GM23338 (cell line): ENCODE results near the gene UNC5A.

ENCODE experiments used
- CREB1 ChIP-seq: fragments of 250-450 bp; sonication (Bioruptor Pico); IDR thresholded peaks from 2 replicates; pipeline ENCODE4 v1.5.0; 2020; ENCODE audit warnings: low read depth, mild to moderate bottlenecking, moderate library complexity
- EZH2 ChIP-seq: fragments of 200-600 bp; sonication (generic); IDR thresholded peaks from one replicate; pipeline ENCODE4 v1.8.0; 2017; ENCODE audit warnings: antibody characterized with exemption, mild to moderate bottlenecking, low read depth; ENCODE audit not compliant: unreplicated experiment
- EZH2phosphoT487 ChIP-seq: fragments of 200-600 bp; sonication (generic); IDR thresholded peaks from one replicate; pipeline ENCODE4 v1.8.1; 2018; ENCODE audit warnings: antibody characterized with exemption; ENCODE audit not compliant: unreplicated experiment
- JUNB ChIP-seq: IDR thresholded peaks from one replicate; pipeline ENCODE4 v1.6.1; 2016; ENCODE audit warnings: antibody characterized with exemption; ENCODE audit not compliant: unreplicated experiment
- POLR2AphosphoS5 ChIP-seq: IDR thresholded peaks from 2 replicates; pipeline ENCODE4 v1.6.1; 2016; ENCODE audit warnings: antibody characterized with exemption, low read depth
- REST ChIP-seq: IDR thresholded peaks from one replicate; pipeline ENCODE4 v1.6.1; 2018; ENCODE audit warnings: antibody characterized with exemption; ENCODE audit not compliant: unreplicated experiment
- STAT1 ChIP-seq: IDR thresholded peaks from one replicate; pipeline ENCODE4 v1.6.1; 2016; ENCODE audit warnings: antibody characterized with exemption; ENCODE audit not compliant: unreplicated experiment
- TF ChIP-seq, protein P1 (sequence below), 2 experiments: fragments of 200-600 bp in 1 of 2; sonication (generic) in 1 of 2; conservative IDR thresholded peaks; 2 replicates each; pipeline versions ENCODE4 v1.5.1 to v1.6.1; 2016 to 2017; ENCODE audit warnings: antibody characterized with exemption in 2 of 2, low read depth in 2 of 2, mild to moderate bottlenecking in 2 of 2, moderate library complexity in 1 of 2

DNA sequence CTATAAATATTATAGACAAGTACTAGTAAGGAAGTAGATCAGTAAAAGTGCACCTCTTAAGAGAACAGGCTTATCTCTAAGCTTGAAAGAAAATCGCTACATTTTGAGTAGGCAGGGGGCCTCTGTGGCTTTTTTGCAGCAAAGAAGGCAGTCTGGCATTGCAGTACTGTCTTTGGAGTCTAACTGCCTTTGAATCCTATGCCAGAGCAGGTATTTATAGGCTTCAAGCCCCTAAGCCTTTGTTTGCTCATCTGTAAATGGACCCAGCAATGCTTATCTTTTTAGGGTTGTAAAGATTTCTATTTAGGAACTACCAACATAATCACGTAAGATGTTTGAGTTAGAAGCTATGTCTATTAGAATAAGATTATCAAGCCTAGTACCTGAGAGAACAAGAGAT lies 112.5 kb downstream of the UNC5A start:
- TF ChIP-seq, protein P1, sequence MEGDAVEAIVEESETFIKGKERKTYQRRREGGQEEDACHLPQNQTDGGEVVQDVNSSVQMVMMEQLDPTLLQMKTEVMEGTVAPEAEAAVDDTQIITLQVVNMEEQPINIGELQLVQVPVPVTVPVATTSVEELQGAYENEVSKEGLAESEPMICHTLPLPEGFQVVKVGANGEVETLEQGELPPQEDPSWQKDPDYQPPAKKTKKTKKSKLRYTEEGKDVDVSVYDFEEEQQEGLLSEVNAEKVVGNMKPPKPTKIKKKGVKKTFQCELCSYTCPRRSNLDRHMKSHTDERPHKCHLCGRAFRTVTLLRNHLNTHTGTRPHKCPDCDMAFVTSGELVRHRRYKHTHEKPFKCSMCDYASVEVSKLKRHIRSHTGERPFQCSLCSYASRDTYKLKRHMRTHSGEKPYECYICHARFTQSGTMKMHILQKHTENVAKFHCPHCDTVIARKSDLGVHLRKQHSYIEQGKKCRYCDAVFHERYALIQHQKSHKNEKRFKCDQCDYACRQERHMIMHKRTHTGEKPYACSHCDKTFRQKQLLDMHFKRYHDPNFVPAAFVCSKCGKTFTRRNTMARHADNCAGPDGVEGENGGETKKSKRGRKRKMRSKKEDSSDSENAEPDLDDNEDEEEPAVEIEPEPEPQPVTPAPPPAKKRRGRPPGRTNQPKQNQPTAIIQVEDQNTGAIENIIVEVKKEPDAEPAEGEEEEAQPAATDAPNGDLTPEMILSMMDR (conservative IDR thresholded peaks at IDR 0.05; ENCODE audit: low read depth in 2 of 2): no peak
- no peak for TF ChIP-seq CREB1 (CRISPR knock-in tag)
- TF ChIP-seq POLR2AphosphoS5: no peak
- TF ChIP-seq EZH2: no peak
- no peak for TF ChIP-seq JUNB
- no peak for TF ChIP-seq REST
- TF ChIP-seq EZH2phosphoT487: no peak
- no peak for TF ChIP-seq STAT1
